ENCODE data around the gene FMNL2.

DNA sequence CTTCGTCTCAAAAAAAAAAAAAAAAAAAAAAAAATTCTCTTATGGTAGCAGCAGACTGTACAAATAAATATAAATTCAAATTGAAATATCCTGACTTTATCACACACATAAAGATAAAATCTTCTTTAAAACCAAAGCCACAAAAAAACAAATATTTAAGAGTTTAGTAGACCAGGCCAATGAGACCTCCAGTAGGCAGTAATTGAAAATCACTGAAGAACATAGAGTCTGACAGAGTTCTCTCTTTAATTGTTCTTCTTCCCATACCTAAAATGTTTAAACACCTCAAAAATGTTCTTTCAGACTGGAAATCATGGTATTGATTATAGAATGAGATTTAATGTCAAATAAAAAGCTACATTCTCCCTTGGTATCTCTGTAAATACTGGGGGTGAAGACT is 361.5 kb downstream of the FMNL2 start:
- TF ChIP-seq, protein P1, sequence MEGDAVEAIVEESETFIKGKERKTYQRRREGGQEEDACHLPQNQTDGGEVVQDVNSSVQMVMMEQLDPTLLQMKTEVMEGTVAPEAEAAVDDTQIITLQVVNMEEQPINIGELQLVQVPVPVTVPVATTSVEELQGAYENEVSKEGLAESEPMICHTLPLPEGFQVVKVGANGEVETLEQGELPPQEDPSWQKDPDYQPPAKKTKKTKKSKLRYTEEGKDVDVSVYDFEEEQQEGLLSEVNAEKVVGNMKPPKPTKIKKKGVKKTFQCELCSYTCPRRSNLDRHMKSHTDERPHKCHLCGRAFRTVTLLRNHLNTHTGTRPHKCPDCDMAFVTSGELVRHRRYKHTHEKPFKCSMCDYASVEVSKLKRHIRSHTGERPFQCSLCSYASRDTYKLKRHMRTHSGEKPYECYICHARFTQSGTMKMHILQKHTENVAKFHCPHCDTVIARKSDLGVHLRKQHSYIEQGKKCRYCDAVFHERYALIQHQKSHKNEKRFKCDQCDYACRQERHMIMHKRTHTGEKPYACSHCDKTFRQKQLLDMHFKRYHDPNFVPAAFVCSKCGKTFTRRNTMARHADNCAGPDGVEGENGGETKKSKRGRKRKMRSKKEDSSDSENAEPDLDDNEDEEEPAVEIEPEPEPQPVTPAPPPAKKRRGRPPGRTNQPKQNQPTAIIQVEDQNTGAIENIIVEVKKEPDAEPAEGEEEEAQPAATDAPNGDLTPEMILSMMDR (conservative IDR thresholded peaks at IDR 0.05; ENCODE audit: low read depth, low read length), result no peak
- no peak for TF ChIP-seq EZH2 (IDR thresholded peaks at IDR 0.05; ENCODE audit: borderline replicate concordance, low read depth, low read length, poor library complexity, severe bottlenecking)

Data from A673 (cell line).